Measurements from ENCODE around the gene RGS3. TPM values are rescaled to one million over a fixed set of nuclear protein-coding genes. Genes with fewer than 3 reads are reported as not detected.

The RGS3 gene
- total RNA-seq, 1 experiment from 2014 or later: 39.4 TPM

DNA sequence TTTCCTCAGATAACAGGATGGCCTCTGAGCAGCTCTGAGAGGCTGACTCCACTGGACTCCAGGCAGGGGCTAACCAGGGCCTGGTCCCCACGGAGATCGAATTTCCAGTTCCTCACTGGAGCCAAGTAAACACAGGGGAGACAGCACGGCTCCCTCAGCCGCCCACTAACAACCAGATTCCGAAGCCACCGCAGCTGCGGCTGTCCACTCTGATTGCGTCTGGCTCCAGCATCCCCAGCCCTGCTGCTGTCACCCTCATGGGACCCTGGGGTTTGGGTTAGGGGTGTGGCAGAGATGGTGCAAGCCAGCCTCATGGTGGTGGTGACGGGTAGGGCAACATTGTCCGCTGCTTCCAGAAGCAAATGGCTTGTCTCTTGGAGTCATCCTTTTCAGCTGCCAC lies 172.6 kb downstream of the RGS3 start:
- intact Hi-C loops (cut with micrococcal nuclease): no loop called here
- no peak overlapping the region for H3K9ac ChIP-seq (ENCODE audit: low read length)
- H3K36me3 ChIP-seq (ENCODE audit: control insufficient read depth in 1 of 2, insufficient read depth in 2 of 2, low read length in 2 of 2): no peaks in the 10 kb centered on the region
- no TSS peak for BruUV-seq (replicated peaks)
- H4K20me1 ChIP-seq (ENCODE audit: insufficient read depth): no peaks in the 10 kb centered on the region
- no peaks in the 10 kb centered on the region for H3K27me3 ChIP-seq (ENCODE audit: insufficient read depth, low read length)
- ChIA-PET POLR2A (no interaction called here), RAD21 (ENCODE audit: low non-redundant PET in 1 of 2, low total read pairs in 2 of 2, uncharacterized antibody in 2 of 2, unreplicated experiment in 2 of 2) (no interaction called here), CTCF (no interaction called here)
- peaks cover 0 to 7% of the 10 kb centered on the region in 2 experiments; a peak in 1 of 4 replicates for H3K4me1 ChIP-seq (ENCODE audit: control insufficient read depth in 1 of 2, insufficient read depth in 2 of 2, low read length in 2 of 2)
- H3K4me2 ChIP-seq (ENCODE audit: low read length): no peak overlapping the region
- no peak overlapping the region for H3K27ac ChIP-seq (ENCODE audit: low read depth, low read length)
- H3K79me2 ChIP-seq (ENCODE audit: insufficient read depth, low read length): no peaks in the 10 kb centered on the region
- ATAC-seq (no peak), DNase-seq (ENCODE audit: low read depth, low spot score) (no peak)
- H2AFZ ChIP-seq (ENCODE audit: low read depth, low read length, poor library complexity, severe bottlenecking): no peak overlapping the region
- no peak overlapping the region for H3K4me3 ChIP-seq (replicated peaks in 1 of 2; ENCODE audit: low read depth in 1 of 2, low read length in 2 of 2)
- no peaks in the 10 kb centered on the region for H3K9me2 ChIP-seq (ENCODE audit: insufficient read depth)
- TF ChIP-seq SIN3A (IDR thresholded peaks at IDR 0.05; ENCODE audit: low read depth): no peak
- no peak for TF ChIP-seq ATF3 (IDR thresholded peaks at IDR 0.05)
- no peak for TF ChIP-seq RAD21 (IDR thresholded peaks at IDR 0.05; ENCODE audit: low read depth)
- no peak for TF ChIP-seq EZH2 (IDR thresholded peaks at IDR 0.05)
- TF ChIP-seq POLR2AphosphoS5 (IDR thresholded peaks at IDR 0.05; ENCODE audit: low read depth, low read length): no peak
- TF ChIP-seq, protein P1, sequence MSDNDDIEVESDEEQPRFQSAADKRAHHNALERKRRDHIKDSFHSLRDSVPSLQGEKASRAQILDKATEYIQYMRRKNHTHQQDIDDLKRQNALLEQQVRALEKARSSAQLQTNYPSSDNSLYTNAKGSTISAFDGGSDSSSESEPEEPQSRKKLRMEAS (IDR thresholded peaks at IDR 0.05): no peak
- TF ChIP-seq, protein P2, sequence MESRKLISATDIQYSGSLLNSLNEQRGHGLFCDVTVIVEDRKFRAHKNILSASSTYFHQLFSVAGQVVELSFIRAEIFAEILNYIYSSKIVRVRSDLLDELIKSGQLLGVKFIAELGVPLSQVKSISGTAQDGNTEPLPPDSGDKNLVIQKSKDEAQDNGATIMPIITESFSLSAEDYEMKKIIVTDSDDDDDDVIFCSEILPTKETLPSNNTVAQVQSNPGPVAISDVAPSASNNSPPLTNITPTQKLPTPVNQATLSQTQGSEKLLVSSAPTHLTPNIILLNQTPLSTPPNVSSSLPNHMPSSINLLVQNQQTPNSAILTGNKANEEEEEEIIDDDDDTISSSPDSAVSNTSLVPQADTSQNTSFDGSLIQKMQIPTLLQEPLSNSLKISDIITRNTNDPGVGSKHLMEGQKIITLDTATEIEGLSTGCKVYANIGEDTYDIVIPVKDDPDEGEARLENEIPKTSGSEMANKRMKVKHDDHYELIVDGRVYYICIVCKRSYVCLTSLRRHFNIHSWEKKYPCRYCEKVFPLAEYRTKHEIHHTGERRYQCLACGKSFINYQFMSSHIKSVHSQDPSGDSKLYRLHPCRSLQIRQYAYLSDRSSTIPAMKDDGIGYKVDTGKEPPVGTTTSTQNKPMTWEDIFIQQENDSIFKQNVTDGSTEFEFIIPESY (IDR thresholded peaks at IDR 0.05; ENCODE audit: extremely low read depth, insufficient replicate concordance, low read length): no peak
- no peak for TF ChIP-seq ZFX (IDR thresholded peaks at IDR 0.05)
- TF ChIP-seq ELF1 (IDR thresholded peaks at IDR 0.05; ENCODE audit: borderline replicate concordance, low read depth): no peak
- no peak for TF ChIP-seq YY1 (IDR thresholded peaks at IDR 0.05; ENCODE audit: extremely low read depth, insufficient replicate concordance, low read depth, low read length)
- no peak for TF ChIP-seq CBX3 (IDR thresholded peaks at IDR 0.05; ENCODE audit: low read depth)
- no peaks in the 10 kb centered on the region for H3K9me3 ChIP-seq (ENCODE audit: control insufficient read depth in 1 of 2, insufficient read depth in 1 of 2, low read depth in 1 of 2, low read length in 2 of 2)
